Endometrial microvascular endothelial cells (primary cell): Measurements from ENCODE around the gene THG1L. TPM values are rescaled to one million over a fixed set of nuclear protein-coding genes. Genes with fewer than 3 reads are reported as not detected.
"Not testable (repeated sequence)": the region's sequence is repeated elsewhere in the genome, so short reads cannot be mapped to it uniquely, and the experiment has no call there.

Source experiments
- in situ Hi-C: cut with HindIII; loops from 2 replicates; pipeline ENCODE4 v1.10.0; 2017; ENCODE audit warnings: low sequenced_read_pairs, low pct_unique_long_range_greater_than_20kb; ENCODE audit errors: inconsistent ontology term
- total RNA-seq: library from RNA; depleted of rRNA; stranded (reverse); fragments of >200 nt; gene quantifications from one replicate; pipeline ENCODE4 v1.2.3, GENCODE V29; 2015; ENCODE audit errors: inconsistent ontology term

Gene THG1L
- total RNA-seq: 14.4 TPM

- in situ Hi-C loops: no loop called here
Measured at GRCh38 chr5:157731272-157732129, at the start of gene THG1L. TSS of gene THG1L (plus strand) at chr5:157731420. CDS start at chr5:157731441, 21 bp downstream.

- in situ Hi-C loops: no loop called here
Measured at GRCh38 chr5:157682257-157682656, 49.0 kb upstream of the THG1L start.

- in situ Hi-C loops: not testable (repeated sequence)
Measured at GRCh38 chr5:157686276-157687197, 44.7 kb upstream of the THG1L start.

GRCh38 chr5:157687198-157687554, 44.0 kb upstream of the THG1L start:
- in situ Hi-C loops: no loop called here

GRCh38 chr5:157689942-157690689, 41.1 kb upstream of the THG1L start:
- in situ Hi-C loops: no loop called here

- in situ Hi-C loops: no loop called here
Measured at GRCh38 chr5:157690690-157691433, 40.4 kb upstream of the THG1L start.

GRCh38 chr5:157693816-157694215, 37.4 kb upstream of the THG1L start:
- in situ Hi-C loops: not testable (repeated sequence)

GRCh38 chr5:157696154-157696553, 35.1 kb upstream of the THG1L start:
- in situ Hi-C loops: not testable (repeated sequence)

- in situ Hi-C loops: not testable (repeated sequence)
Measured at GRCh38 chr5:157698674-157699073, 32.5 kb upstream of the THG1L start.

GRCh38 chr5:157703736-157704135, 27.5 kb upstream of the THG1L start:
- in situ Hi-C loops: no loop called here

- in situ Hi-C loops: no loop called here
Measured at GRCh38 chr5:157708866-157709265, 22.4 kb upstream of the THG1L start.

GRCh38 chr5:157709346-157709745, 21.9 kb upstream of the THG1L start:
- in situ Hi-C loops: no loop called here

GRCh38 chr5:157710431-157710830, 20.8 kb upstream of the THG1L start:
- in situ Hi-C loops: no loop called here

- in situ Hi-C loops: no loop called here
Measured at GRCh38 chr5:157710882-157711281, 20.3 kb upstream of the THG1L start.

GRCh38 chr5:157713830-157714595, 17.2 kb upstream of the THG1L start:
- in situ Hi-C loops: no loop called here

- in situ Hi-C loops: no loop called here
Measured at GRCh38 chr5:157714596-157714864, 16.7 kb upstream of the THG1L start.

- in situ Hi-C loops: no loop called here
Measured at GRCh38 chr5:157718519-157718918, 12.7 kb upstream of the THG1L start.

- in situ Hi-C loops: no loop called here
Measured at GRCh38 chr5:157719245-157719644, 12.0 kb upstream of the THG1L start.
